B cell (primary cell): ENCODE measurements around the gene NGEF. TPM values are rescaled to one million over a fixed set of nuclear protein-coding genes. Genes with fewer than 3 reads are reported as not detected.

Experiments used
- ATAC-seq: fragments of 200-7000 bp; cut with Tn5 transposase; one replicate; pipeline ENCODE4 v1.10.0; 2021; ENCODE audit warnings: low read depth, mild to moderate bottlenecking, moderate number of reproducible peaks, moderate library complexity
- CTCF ChIA-PET: fragments of 350-600 bp; sonication (Branson Sonifier 250); formaldehyde crosslinking; loops from one replicate; lab custom pipeline; 2021; ENCODE audit warnings: antibody characterized with exemption, inconsistent platforms; lab: Charles Lee
- POLR2A ChIA-PET: fragments of 350-600 bp; sonication (Branson Sonifier 250); formaldehyde crosslinking; loops from one replicate; lab custom pipeline; 2021; ENCODE audit warnings: antibody characterized with exemption; lab: Charles Lee
- DNase-seq: peaks from one replicate; pipeline ENCODE4 v3.0.0; 2013
- H2AFZ ChIP-seq: 2 replicates; pipeline ENCODE4 v1.6.1; 2012; ENCODE audit warnings: mild to moderate bottlenecking, low read depth, low read length; ENCODE audit not compliant: insufficient read depth, poor library complexity, severe bottlenecking
- H3K27ac ChIP-seq, 2 donors: 1 replicate in 1 of 2; 2 replicates in 1 of 2; pipeline ENCODE4 v1.5.1; 2012 to 2013; ENCODE audit warnings: low read length in 2 of 2, mild to moderate bottlenecking in 2 of 2, moderate library complexity in 1 of 2
- H3K27me3 ChIP-seq, 4 experiments: fragments of 200-600 bp in 1 of 4; sonication (generic) in 1 of 4; replicated peaks in 1 of 4; 1 replicate in 2 of 4; 2 replicates in 2 of 4; pipeline versions ENCODE4 v1.6.1 to v1.7.0; 2013 to 2016; ENCODE audit warnings: low read length in 3 of 4, mild to moderate bottlenecking in 2 of 4, mixed read lengths in 1 of 4, moderate library complexity in 1 of 4; ENCODE audit not compliant: insufficient read depth in 4 of 4, control insufficient read depth in 3 of 4; ENCODE audit errors: control extremely low read depth in 1 of 4
- H3K36me3 ChIP-seq, 2 experiments: replicated peaks in 1 of 2; 1 replicate in 1 of 2; 2 replicates in 1 of 2; pipeline versions ENCODE4 v1.6.1 to v1.7.1; 2013; ENCODE audit warnings: low read length in 1 of 2; ENCODE audit not compliant: insufficient read depth in 2 of 2, control insufficient read depth in 1 of 2; ENCODE audit errors: control extremely low read depth in 1 of 2, extremely low read depth in 1 of 2
- H3K4me1 ChIP-seq, 2 donors: fragments of 200-600 bp in 1 of 2; sonication (generic) in 1 of 2; 1 replicate in 1 of 2; 2 replicates in 1 of 2; pipeline versions ENCODE4 v1.5.1 to v1.6.1; 2013 to 2017; ENCODE audit warnings: low read length in 2 of 2; ENCODE audit not compliant: control insufficient read depth in 2 of 2, insufficient read depth in 2 of 2
- H3K4me2 ChIP-seq: replicated peaks from 2 replicates; pipeline ENCODE3; 2012; ENCODE audit warnings: mild to moderate bottlenecking, low read depth, low read length; ENCODE audit not compliant: poor library complexity, severe bottlenecking
- H3K4me3 ChIP-seq, 5 experiments: fragments of 200-600 bp in 1 of 5; sonication (generic) in 1 of 5; 1 replicate in 3 of 5; 2 replicates in 2 of 5; pipeline versions ENCODE4 v1.5.1 to v1.7.0; 2011 to 2016; ENCODE audit warnings: low read length in 4 of 5, mild to moderate bottlenecking in 4 of 5, low read depth in 2 of 5, control low read depth in 1 of 5, moderate library complexity in 1 of 5; ENCODE audit not compliant: insufficient read depth in 1 of 5; ENCODE audit errors: control extremely low read depth in 1 of 5, extremely low read depth in 1 of 5
- H3K79me2 ChIP-seq: fragments of 200-600 bp; sonication (generic); one replicate; pipeline ENCODE4 v1.6.0; 2016; ENCODE audit warnings: low read length; ENCODE audit not compliant: control insufficient read depth, insufficient read depth
- H3K9ac ChIP-seq: fragments of 200-600 bp; sonication (generic); 2 replicates; pipeline ENCODE4 v1.6.1; 2017; ENCODE audit warnings: mild to moderate bottlenecking, low read length, moderate library complexity
- H3K9me3 ChIP-seq, 3 donors: one replicate each; pipeline versions ENCODE4 v1.6.1 to v1.7.1; 2013; ENCODE audit warnings: low read length in 2 of 3; ENCODE audit not compliant: control insufficient read depth in 2 of 3, insufficient read depth in 1 of 3; ENCODE audit errors: control extremely low read depth in 1 of 3
- H4K20me1 ChIP-seq: 2 replicates; pipeline ENCODE4 v1.6.0; 2012; ENCODE audit warnings: mild to moderate bottlenecking, low read length; ENCODE audit not compliant: insufficient read depth, control insufficient read depth, poor library complexity, severe bottlenecking
- H3K27ac Mint-ChIP-seq: one replicate; pipeline ENCODE4 v1.8.0; 2021; ENCODE audit warnings: mixed read lengths
- H3K27me3 Mint-ChIP-seq: one replicate; pipeline ENCODE4 v1.8.0; 2021; ENCODE audit warnings: mixed read lengths
- H3K4me1 Mint-ChIP-seq: one replicate; pipeline ENCODE4 v1.8.0; 2021; ENCODE audit warnings: mixed read lengths
- H3K4me3 Mint-ChIP-seq: one replicate; pipeline ENCODE4 v1.8.0; 2021; ENCODE audit warnings: mixed read lengths
- H3K9me3 Mint-ChIP-seq: one replicate; pipeline ENCODE4 v1.8.0; 2022; ENCODE audit warnings: mixed read lengths; ENCODE audit not compliant: insufficient read depth
- CTCF ChIP-seq: fragments of 200-600 bp; IDR thresholded peaks from one replicate; pipeline ENCODE4 v1.8.0; 2022; ENCODE audit warnings: antibody characterized with exemption, mild to moderate bottlenecking
- EZH2 ChIP-seq: IDR thresholded peaks from 2 replicates; pipeline ENCODE4 v1.6.1; 2012; ENCODE audit warnings: borderline replicate concordance, low read depth, mild to moderate bottlenecking, moderate library complexity, low read length; ENCODE audit not compliant: insufficient read depth, poor library complexity, severe bottlenecking
- WGBS: methylation state at CpG from one replicate; pipeline ENCODE4 v1.1.5; 2013; ENCODE audit warnings: missing lambda C conversion rate; ENCODE audit not compliant: insufficient coverage; 5-methylcytosine and 5-hydroxymethylcytosine counted together
- intact Hi-C: fragments of 100-400 bp; cut with micrococcal nuclease; formaldehyde crosslinking; loops from one replicate; pipeline ENCODE4 v1.10.0; 2022
- polyA plus RNA-seq: library from polyadenylated mRNA; depleted of rRNA; stranded (reverse); fragments of >200 nt; gene quantifications from 2 replicates; pipeline ENCODE4 v1.2.3, GENCODE V29; 2012
- total RNA-seq, 2 donors: library from RNA; stranded (reverse); fragments of 120-200 nt in 1 of 2; gene quantifications; 1 replicate in 1 of 2; 2 replicates in 1 of 2; pipeline versions ENCODE4 v1.2.3 to v1.2.4, GENCODE V29; 2013 to 2022

Gene NGEF
- total and polyA plus RNA-seq, 2 donors (not counting 1 experiment from before 2014, with no cell fraction given) = not detected

GRCh38 chr2:232836934-232837333 lies 176.1 kb downstream of the NGEF start:
- no peak overlapping the region for H3K4me2 ChIP-seq
- ChIA-PET POLR2A (no interaction called here), CTCF (interaction anchor here (1.2 kb wide), 1 partner anchor 17 kb away, joined by 3 read pairs; no protein-coding TSS in a partner anchor)
- TF ChIP-seq CTCF (no peak), EZH2 (no peak)
- H3K36me3 ChIP-seq = peaks cover 3 to 69% of the 10 kb centered on the region in 2 experiments
- H3K9ac ChIP-seq = no peak overlapping the region
- H3K4me1 Mint-ChIP-seq = peaks cover 33% of the 10 kb centered on the region
- H3K4me3 Mint-ChIP-seq = no peak overlapping the region
- H3K27me3 Mint-ChIP-seq = no peaks in the 10 kb centered on the region
- H3K4me1 ChIP-seq = peaks cover 21 to 23% of the 10 kb centered on the region in 2 donors
- peak overlapping the region; percentile 37 for H3K27ac Mint-ChIP-seq
- H3K27me3 ChIP-seq = no peaks in the 10 kb centered on the region
- no peaks in the 10 kb centered on the region for H3K9me3 Mint-ChIP-seq
- intact Hi-C loops = no loop called here
- no peak overlapping the region for H3K4me3 ChIP-seq
- no peak for ATAC-seq
- H3K79me2 ChIP-seq = peaks cover 7% of the 10 kb centered on the region
- WGBS = 94% methylated on average over 4 of the region's 4 CpGs
- no peak overlapping the region for H2AFZ ChIP-seq
- H3K27ac ChIP-seq = peak overlapping the region in 1 of 2 donors; percentile 1
- DNase-seq = no peak
- H3K9me3 ChIP-seq = no peaks in the 10 kb centered on the region
- H4K20me1 ChIP-seq = no peaks in the 10 kb centered on the region

- Histone ChIP-seq H3K79me2 (peaks cover 12% of the 10 kb centered on the region), H3K27me3 (no peaks in the 10 kb centered on the region), H2AFZ (no peak overlapping the region), H3K9me3 (no peaks in the 10 kb centered on the region), H4K20me1 (no peaks in the 10 kb centered on the region), H3K9ac (no peak overlapping the region), H3K4me2 (no peak overlapping the region), H3K36me3 (peaks cover 2 to 75% of the 10 kb centered on the region in 2 experiments), H3K27ac (no peak overlapping the region), H3K4me1 (peaks cover 21 to 23% of the 10 kb centered on the region in 2 donors), H3K4me3 (no peak overlapping the region)
- H3K4me1 Mint-ChIP-seq = peaks cover 33% of the 10 kb centered on the region
- H3K4me3 Mint-ChIP-seq = no peak overlapping the region
- no peaks in the 10 kb centered on the region for H3K9me3 Mint-ChIP-seq
- DNase-seq (no peak), ATAC-seq (no peak)
- WGBS = 97% methylated on average over 10 of the region's 14 CpGs
- no peak overlapping the region for H3K27ac Mint-ChIP-seq
- POLR2A ChIA-PET = no interaction called here
- intact Hi-C loops = no loop called here
- CTCF ChIA-PET = interaction anchor here (1.3 kb wide), 1 partner anchor 17 kb away, joined by 3 read pairs; no protein-coding TSS in a partner anchor
- H3K27me3 Mint-ChIP-seq = no peaks in the 10 kb centered on the region
- no peak for TF ChIP-seq EZH2
- TF ChIP-seq CTCF = no peak
These were observed 177.3 kb downstream of the NGEF start for GRCh38 chr2:232835687-232836208.
